HepG2 (cell line): ENCODE measurements around the gene SLC19A1. TPM values are rescaled to one million over a fixed set of nuclear protein-coding genes. Genes with fewer than 3 reads are reported as not detected.
A peak's percentile ranks its signal among the peaks of the same experiment; 100 is the strongest.
"Not testable (repeated sequence)": the region's sequence is repeated elsewhere in the genome, so short reads cannot be mapped to it uniquely, and the experiment has no call there.

Experiments used
- ATAC-seq: fragments of 200-7000 bp; cut with Tn5 transposase; 3 replicates; pipeline ENCODE4 v1.9.1; 2020; ENCODE audit warnings: mild to moderate bottlenecking, moderate library complexity
- BruUV-seq: library from RNA; stranded (reverse); fragments of 400-500 nt; replicated peaks from 2 replicates; lab custom pipeline; 2021; lab: Mats Ljungman, UMichigan
- CTCF ChIA-PET: fragments of 300-600 bp; formaldehyde crosslinking; extraction: SDS; loops from one replicate; lab custom pipeline; 2021; ENCODE audit warnings: low total read pairs, inconsistent platforms, low intra/inter-chr PET ratio; lab: Yijun Ruan, JAX
- POLR2A ChIA-PET: fragments of 350-600 bp; sonication (Branson Sonifier 250); formaldehyde crosslinking; loops from one replicate; lab custom pipeline; 2020; ENCODE audit warnings: antibody characterized with exemption, inconsistent platforms; lab: Yijun Ruan, JAX
- DNase-seq: peaks from one replicate; pipeline ENCODE4 v3.0.0-alpha.2; 2015; ENCODE audit warnings: low spot score
- FAIRE-seq: peaks from 3 replicates; lab custom pipeline; 2011; peaks lifted over from hg19 to GRCh38; lab: Jason Lieb, UNC
- H2AFZ ChIP-seq: one replicate; pipeline ENCODE4 v1.6.1; 2011; ENCODE audit warnings: low read length, inconsistent platforms
- H3K27ac ChIP-seq: fragments of 300-600 bp; 3 replicates; pipeline ENCODE4 v1.8.0; 2011; ENCODE audit warnings: mixed run types, mild to moderate bottlenecking, mixed read lengths, low read length, inconsistent platforms; ENCODE audit not compliant: insufficient read depth; ENCODE audit errors: extremely low read length
- H3K27me3 ChIP-seq, 2 experiments: fragments of 200-600 bp in 1 of 2; 2 replicates in 1 of 2; 3 replicates in 1 of 2; pipeline versions ENCODE4 v1.6.0 to v1.8.0; 2011; ENCODE audit warnings: low read length in 2 of 2, mild to moderate bottlenecking in 2 of 2, moderate library complexity in 2 of 2, inconsistent platforms in 1 of 2; ENCODE audit not compliant: insufficient read depth in 2 of 2, control insufficient read depth in 1 of 2
- H3K36me3 ChIP-seq, 2 experiments: fragments of 200-600 bp in 1 of 2; replicated peaks in 1 of 2; 2 replicates in 1 of 2; 3 replicates in 1 of 2; pipeline versions ENCODE4 v1.5.1 to v1.8.0; 2011; ENCODE audit warnings: low read length in 2 of 2, inconsistent platforms in 1 of 2; ENCODE audit not compliant: insufficient read depth in 2 of 2, control insufficient read depth in 1 of 2
- H3K4me1 ChIP-seq: 2 replicates; pipeline ENCODE4 v1.5.1; 2012; ENCODE audit warnings: low read length, inconsistent platforms; ENCODE audit not compliant: insufficient read depth
- H3K4me2 ChIP-seq: 2 replicates; pipeline ENCODE4 v1.6.0; 2011; ENCODE audit warnings: low read depth, low read length, inconsistent platforms
- H3K4me3 ChIP-seq, 3 experiments: fragments of 200-600 bp in 1 of 3; sonication (generic), shearing (Covaris generic) in 1 of 3; replicated peaks in 1 of 3; 2 replicates each; pipeline ENCODE4 v1.5.1; 2011 to 2016; ENCODE audit warnings: low read length in 3 of 3, inconsistent platforms in 2 of 3, low read depth in 2 of 3, mild to moderate bottlenecking in 2 of 3, control low read depth in 1 of 3, mixed read lengths in 1 of 3; ENCODE audit not compliant: insufficient read depth in 1 of 3
- H3K79me2 ChIP-seq: one replicate; pipeline ENCODE4 v1.6.1; 2011; ENCODE audit warnings: low read length, inconsistent platforms; ENCODE audit not compliant: insufficient read depth
- H3K9ac ChIP-seq: 2 replicates; pipeline ENCODE4 v1.6.0; 2011; ENCODE audit warnings: mild to moderate bottlenecking, low read depth, low read length, inconsistent platforms; ENCODE audit not compliant: insufficient read depth
- H3K9me3 ChIP-seq: 2 replicates; pipeline ENCODE4 v1.5.1; 2012; ENCODE audit warnings: mild to moderate bottlenecking, low read length
- H4K20me1 ChIP-seq: 2 replicates; pipeline ENCODE4 v1.6.0; 2011; ENCODE audit warnings: inconsistent platforms, mild to moderate bottlenecking, low read length, moderate library complexity; ENCODE audit not compliant: insufficient read depth
- AGO2 ChIP-seq: fragments of 200-400 bp; formaldehyde crosslinking; optimal IDR thresholded peaks from 2 replicates; pipeline ENCODE3; 2017; ENCODE audit warnings: mild to moderate bottlenecking, low read depth, low read length, moderate library complexity
- HNRNPL ChIP-seq: fragments of 200-400 bp; formaldehyde crosslinking; IDR thresholded peaks from 2 replicates; pipeline ENCODE4 v1.6.1; 2017; ENCODE audit warnings: mild to moderate bottlenecking, low read depth, low read length
- NFYB ChIP-seq: sonication (generic); formaldehyde crosslinking; IDR thresholded peaks from 2 replicates; pipeline ENCODE4 v1.4.0; 2020; ENCODE audit warnings: missing genetic modification reagents
- NFYC ChIP-seq: IDR thresholded peaks from 2 replicates; pipeline ENCODE4 v1.6.1; 2016; ENCODE audit warnings: missing genetic modification reagents, missing compliant biosample characterization
- PBX2 ChIP-seq: IDR thresholded peaks from 2 replicates; pipeline ENCODE4 v1.6.1; 2016; ENCODE audit warnings: control low read depth
- RBFOX2 ChIP-seq: fragments of 200-400 bp; formaldehyde crosslinking; IDR thresholded peaks from 2 replicates; pipeline ENCODE4 v1.6.1; 2017; ENCODE audit warnings: low read depth, mild to moderate bottlenecking, low read length
- SP2 ChIP-seq: sonication (generic); formaldehyde crosslinking; IDR thresholded peaks from 2 replicates; pipeline ENCODE4 v1.5.1; 2020; ENCODE audit warnings: mild to moderate bottlenecking, missing genetic modification reagents
- SP4 ChIP-seq: sonication (generic); formaldehyde crosslinking; IDR thresholded peaks from 2 replicates; pipeline ENCODE4 v1.8.1; 2023; ENCODE audit warnings: mild to moderate bottlenecking, missing genetic modification reagents
- ZBTB38 ChIP-seq: sonication (generic); formaldehyde crosslinking; IDR thresholded peaks from 2 replicates; pipeline ENCODE4 v1.5.1; 2020; ENCODE audit warnings: mild to moderate bottlenecking, missing genetic modification reagents
- ZKSCAN5 ChIP-seq: sonication (generic); formaldehyde crosslinking; IDR thresholded peaks from 2 replicates; pipeline ENCODE4 v1.5.1; 2020; ENCODE audit warnings: mild to moderate bottlenecking, missing genetic modification reagents
- WGBS: methylation state at CpG from one replicate; pipeline ENCODE4 v1.1.6; 2017; ENCODE audit warnings: low lambda C conversion rate; 5-methylcytosine and 5-hydroxymethylcytosine counted together
- in situ Hi-C: cut with HindIII; loops from 2 replicates; pipeline ENCODE4 v1.10.0; 2017; ENCODE audit warnings: low pct_unique_long_range_greater_than_20kb; ENCODE audit not compliant: extremely low pct_ligation_motif_present
- intact Hi-C: fragments of 100-400 bp; cut with micrococcal nuclease; formaldehyde crosslinking; loops from one replicate; pipeline ENCODE4 v1.10.0; 2022; ENCODE audit not compliant: unreplicated experiment
- polyA plus RNA-seq, 8 experiments: library from polyadenylated mRNA; depleted of rRNA in 3 of 8; stranded (reverse) in 7 of 8; unstranded in 1 of 8; fragments of >200 nt; fragmentation: Illumina TruSeq in 4 of 8; extraction: Trizol in 4 of 8; gene quantifications; 2 replicates each; pipeline versions ENCODE4 v1.2.1 to v1.2.3, GENCODE V29; 2011 to 2016; ENCODE audit warnings: low read depth in 4 of 8, missing spikeins in 1 of 8, mixed read lengths in 1 of 8; ENCODE audit not compliant: insufficient read depth in 1 of 8
- total RNA-seq, 5 experiments: library from RNA; depleted of rRNA; stranded (reverse); fragments of >200 nt; fragmentation: Illumina TruSeq; extraction: Trizol; gene quantifications; 2 replicates each; pipeline ENCODE4 v1.2.3, GENCODE V29; 2016; ENCODE audit warnings: low read depth in 1 of 5
- TF ChIP-seq, protein P1 (sequence below): sonication (generic); formaldehyde crosslinking; IDR thresholded peaks from 2 replicates; pipeline ENCODE4 v1.5.1; 2020; ENCODE audit warnings: mild to moderate bottlenecking, missing genetic modification reagents, moderate library complexity

The SLC19A1 gene
- total and polyA plus RNA-seq, 2 of the 13 experiments (the other 11 are each of a cell fraction or from before 2014, with no cell fraction given), result 21.8 to 23.0 TPM

GRCh38 chr21:45527151-45527999 lies 14.9 kb downstream of the SLC19A1 start:
- Histone ChIP-seq H3K27ac (peak overlapping the region; percentile 40), H3K36me3 (peaks cover 12 to 28% of the 10 kb centered on the region in 2 experiments), H3K4me1 (peaks cover 54% of the 10 kb centered on the region)
- TF ChIP-seq SP2 (CRISPR knock-in tag), result peak; percentile 78
- peak; percentile 60; the same call in 1 of the 2 replicates for TF ChIP-seq SP4 (CRISPR knock-in tag)
- peak; percentile 94 for TF ChIP-seq ZKSCAN5 (CRISPR knock-in tag)
- peak; percentile 41; the same call in 1 of the 2 replicates for TF ChIP-seq RBFOX2
- TF ChIP-seq NFYC, result peak; percentile 35; the same call in 1 of the 2 replicates
- peak; percentile 35; the same call in 1 of the 2 replicates for TF ChIP-seq ZBTB38 (CRISPR knock-in tag)
- TF ChIP-seq AGO2, result peak; percentile 64
- TF ChIP-seq, protein P1, sequence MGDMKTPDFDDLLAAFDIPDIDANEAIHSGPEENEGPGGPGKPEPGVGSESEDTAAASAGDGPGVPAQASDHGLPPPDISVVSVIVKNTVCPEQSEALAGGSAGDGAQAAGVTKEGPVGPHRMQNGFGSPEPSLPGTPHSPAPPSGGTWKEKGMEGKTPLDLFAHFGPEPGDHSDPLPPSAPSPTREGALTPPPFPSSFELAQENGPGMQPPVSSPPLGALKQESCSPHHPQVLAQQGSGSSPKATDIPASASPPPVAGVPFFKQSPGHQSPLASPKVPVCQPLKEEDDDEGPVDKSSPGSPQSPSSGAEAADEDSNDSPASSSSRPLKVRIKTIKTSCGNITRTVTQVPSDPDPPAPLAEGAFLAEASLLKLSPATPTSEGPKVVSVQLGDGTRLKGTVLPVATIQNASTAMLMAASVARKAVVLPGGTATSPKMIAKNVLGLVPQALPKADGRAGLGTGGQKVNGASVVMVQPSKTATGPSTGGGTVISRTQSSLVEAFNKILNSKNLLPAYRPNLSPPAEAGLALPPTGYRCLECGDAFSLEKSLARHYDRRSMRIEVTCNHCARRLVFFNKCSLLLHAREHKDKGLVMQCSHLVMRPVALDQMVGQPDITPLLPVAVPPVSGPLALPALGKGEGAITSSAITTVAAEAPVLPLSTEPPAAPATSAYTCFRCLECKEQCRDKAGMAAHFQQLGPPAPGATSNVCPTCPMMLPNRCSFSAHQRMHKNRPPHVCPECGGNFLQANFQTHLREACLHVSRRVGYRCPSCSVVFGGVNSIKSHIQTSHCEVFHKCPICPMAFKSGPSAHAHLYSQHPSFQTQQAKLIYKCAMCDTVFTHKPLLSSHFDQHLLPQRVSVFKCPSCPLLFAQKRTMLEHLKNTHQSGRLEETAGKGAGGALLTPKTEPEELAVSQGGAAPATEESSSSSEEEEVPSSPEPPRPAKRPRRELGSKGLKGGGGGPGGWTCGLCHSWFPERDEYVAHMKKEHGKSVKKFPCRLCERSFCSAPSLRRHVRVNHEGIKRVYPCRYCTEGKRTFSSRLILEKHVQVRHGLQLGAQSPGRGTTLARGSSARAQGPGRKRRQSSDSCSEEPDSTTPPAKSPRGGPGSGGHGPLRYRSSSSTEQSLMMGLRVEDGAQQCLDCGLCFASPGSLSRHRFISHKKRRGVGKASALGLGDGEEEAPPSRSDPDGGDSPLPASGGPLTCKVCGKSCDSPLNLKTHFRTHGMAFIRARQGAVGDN (CRISPR knock-in tag), result peak; percentile 19
- peak; percentile 88 for TF ChIP-seq PBX2 (CRISPR knock-in tag)
- TF ChIP-seq NFYB, result peak; percentile 59
- TF ChIP-seq HNRNPL, result peak; percentile 88
- CTCF ChIA-PET, H3K9ac ChIP-seq, FAIRE-seq, H3K4me3 ChIP-seq, H3K79me2 ChIP-seq, H4K20me1 ChIP-seq, in situ Hi-C loops, H3K9me3 ChIP-seq, ATAC-seq, H2AFZ ChIP-seq, H3K4me2 ChIP-seq, BruUV-seq, H3K27me3 ChIP-seq, intact Hi-C loops: not testable (repeated sequence)
- POLR2A ChIA-PET, result interaction anchor here (0.9 to 2.7 kb wide), 2 partner anchors 28 to 56 kb away, joined by 3 to 65 read pairs; no protein-coding TSS in a partner anchor
- DNase-seq, result peak; percentile 53
- WGBS, result 89% methylated on average over 14 of the region's 19 CpGs
